Right lobe of liver (tissue), 4 donors: ENCODE results near the gene RORB.

ENCODE experiments used
- POLR2A ChIP-seq: fragments of 450-650 bp; IDR thresholded peaks from one replicate; pipeline ENCODE4 v1.6.1; 2017; ENCODE audit warnings: antibody characterized with exemption, mild to moderate bottlenecking
- TF ChIP-seq, protein P1 (sequence below), 4 donors: fragments of 200-600 bp in 3 of 4; fragments of 450-650 bp in 1 of 4; IDR thresholded peaks; one replicate each; pipeline versions ENCODE4 v1.5.1 to v1.8.0; 2016 to 2022; ENCODE audit warnings: antibody characterized with exemption in 4 of 4, mild to moderate bottlenecking in 2 of 4
- donor health status: DM: no; HTN: no; CAD: no.
- donor health status: DM: no; HTN: no; CAD: no.
- donor health status: DM: no; HTN: yes; CAD: no.

DNA sequence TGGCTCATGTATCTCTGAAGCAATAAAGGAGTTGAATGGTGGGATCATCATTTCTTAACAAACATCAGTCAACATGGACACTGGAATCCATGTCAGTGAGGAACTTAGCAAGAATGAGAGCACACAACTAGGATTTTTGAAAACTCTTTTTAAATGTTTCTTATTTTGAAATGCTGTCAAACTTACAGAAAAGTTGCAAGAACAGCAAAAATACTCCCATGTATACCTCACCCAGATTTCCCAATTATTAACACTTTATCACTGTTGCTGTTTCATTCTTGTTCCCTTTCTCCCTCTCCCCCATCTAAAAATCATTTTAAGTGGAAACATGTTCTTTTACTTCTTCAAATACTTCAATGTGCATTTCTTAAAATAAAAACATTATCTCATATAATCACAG, 65.5 kb downstream of the RORB start:
- TF ChIP-seq, protein P1, sequence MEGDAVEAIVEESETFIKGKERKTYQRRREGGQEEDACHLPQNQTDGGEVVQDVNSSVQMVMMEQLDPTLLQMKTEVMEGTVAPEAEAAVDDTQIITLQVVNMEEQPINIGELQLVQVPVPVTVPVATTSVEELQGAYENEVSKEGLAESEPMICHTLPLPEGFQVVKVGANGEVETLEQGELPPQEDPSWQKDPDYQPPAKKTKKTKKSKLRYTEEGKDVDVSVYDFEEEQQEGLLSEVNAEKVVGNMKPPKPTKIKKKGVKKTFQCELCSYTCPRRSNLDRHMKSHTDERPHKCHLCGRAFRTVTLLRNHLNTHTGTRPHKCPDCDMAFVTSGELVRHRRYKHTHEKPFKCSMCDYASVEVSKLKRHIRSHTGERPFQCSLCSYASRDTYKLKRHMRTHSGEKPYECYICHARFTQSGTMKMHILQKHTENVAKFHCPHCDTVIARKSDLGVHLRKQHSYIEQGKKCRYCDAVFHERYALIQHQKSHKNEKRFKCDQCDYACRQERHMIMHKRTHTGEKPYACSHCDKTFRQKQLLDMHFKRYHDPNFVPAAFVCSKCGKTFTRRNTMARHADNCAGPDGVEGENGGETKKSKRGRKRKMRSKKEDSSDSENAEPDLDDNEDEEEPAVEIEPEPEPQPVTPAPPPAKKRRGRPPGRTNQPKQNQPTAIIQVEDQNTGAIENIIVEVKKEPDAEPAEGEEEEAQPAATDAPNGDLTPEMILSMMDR (IDR thresholded peaks at IDR 0.05), result no peak
- TF ChIP-seq POLR2A, result no peak
